A549 (cell line): Measurements from ENCODE around the gene IL23R. TPM values are rescaled to one million over a fixed set of nuclear protein-coding genes. Genes with fewer than 3 reads are reported as not detected.

ENCODE experiments used
- ATAC-seq, 2 experiments: fragments of 200-7000 bp in 1 of 2; fragments of >200 bp in 1 of 2; cut with Nextera tagmentation in 1 of 2; cut with Tn5 transposase in 1 of 2; 3 replicates each; pipeline versions ENCODE4 v1.8.0 to v1.9.1; 2018 to 2020; ENCODE audit warnings: mild to moderate bottlenecking in 1 of 2, moderate library complexity in 1 of 2
- CTCF ChIA-PET: fragments of 300-600 bp; sonication (Branson Sonifier 250); formaldehyde crosslinking; extraction: SDS; loops from one replicate; lab custom pipeline; 2021; ENCODE audit warnings: antibody characterized with exemption, inconsistent platforms; lab: Yijun Ruan, JAX
- POLR2A ChIA-PET: fragments of 350-600 bp; formaldehyde crosslinking; extraction: SDS; loops from one replicate; lab custom pipeline; 2021; ENCODE audit warnings: antibody characterized with exemption, inconsistent platforms; lab: Yijun Ruan, JAX
- DNase-seq, 2 experiments: peaks; one replicate each; pipeline versions ENCODE4 v3.0.0 to v3.0.0-alpha.2; 2011 to 2016; ENCODE audit warnings: low read depth in 1 of 2, low spot score in 1 of 2
- FAIRE-seq: peaks from 2 replicates; lab custom pipeline; 2011; peaks lifted over from hg19 to GRCh38; lab: Jason Lieb, UNC
- H3K27ac ChIP-seq, 2 experiments: fragments of >200 bp; sonication (Bioruptor Twin); formaldehyde crosslinking; 3 replicates each; pipeline ENCODE4 v1.5.1; 2016 to 2017
- H3K4me1 ChIP-seq: fragments of >200 bp; sonication (Bioruptor Twin); formaldehyde crosslinking; 3 replicates; pipeline ENCODE4 v1.6.1; 2016
- H3K4me2 ChIP-seq: fragments of >200 bp; sonication (Bioruptor Twin); formaldehyde crosslinking; 3 replicates; pipeline ENCODE4 v1.6.1; 2016
- H3K4me3 ChIP-seq: fragments of >200 bp; sonication (Bioruptor Twin); formaldehyde crosslinking; 3 replicates; pipeline ENCODE4 v1.5.1; 2016
- H3K9me3 ChIP-seq: fragments of >200 bp; sonication (Bioruptor Twin); formaldehyde crosslinking; 3 replicates; pipeline ENCODE4 v1.6.1; 2016
- CBX2 ChIP-seq: fragments of 200-600 bp; sonication (generic); IDR thresholded peaks from 2 replicates; pipeline ENCODE4 v1.6.1; 2016; ENCODE audit warnings: low read depth, mild to moderate bottlenecking, borderline replicate concordance
- CTCF ChIP-seq: fragments of >200 bp; sonication (Bioruptor Twin); formaldehyde crosslinking; IDR thresholded peaks from 3 replicates; pipeline ENCODE4 v1.5.1; 2016
- HDAC2 ChIP-seq: fragments of 200-600 bp; sonication (generic); IDR thresholded peaks from 2 replicates; pipeline ENCODE4 v1.6.1; 2016
- HMGXB4 ChIP-seq: fragments of 250-450 bp; sonication (Bioruptor Pico); IDR thresholded peaks from 2 replicates; pipeline ENCODE4 v1.5.0; 2021; ENCODE audit warnings: mild to moderate bottlenecking, moderate library complexity, borderline replicate concordance
- HOXB13 ChIP-seq: fragments of 250-450 bp; sonication (Bioruptor Pico); IDR thresholded peaks from 2 replicates; pipeline ENCODE4 v1.5.0; 2020; ENCODE audit warnings: low read depth, mild to moderate bottlenecking, moderate library complexity
- POLR2A ChIP-seq: IDR thresholded peaks from 2 replicates; pipeline ENCODE4 v1.6.1; 2012; ENCODE audit warnings: mild to moderate bottlenecking, low read length
- WGBS: methylation state at CpG from one replicate; pipeline ENCODE4 v1.1.6; 2017; ENCODE audit errors: missing lambda C conversion rate; 5-methylcytosine and 5-hydroxymethylcytosine counted together
- polyA plus RNA-seq, 4 experiments: library from polyadenylated mRNA; depleted of rRNA in 3 of 4; stranded (reverse); fragments of >200 nt; fragmentation: RNase III in 1 of 4; extraction: RNeasy Plus Mini Kit Qiagen cat#74134 plus additional on column Dnase treatment in 1 of 4; gene quantifications; 2 replicates in 3 of 4; 3 replicates in 1 of 4; pipeline ENCODE4 v1.2.3, GENCODE V29; 2011 to 2017
- small RNA-seq, 6 experiments: library from RNA; depleted of rRNA; stranded (forward); fragments of <200 nt; gene quantifications; one replicate each; pipeline ENCODE3, GENCODE V24; 2012

IL23R gene
- polyA plus RNA-seq, 2 of the 4 experiments (the other 2 are of a cell fraction), result not detected

DNA sequence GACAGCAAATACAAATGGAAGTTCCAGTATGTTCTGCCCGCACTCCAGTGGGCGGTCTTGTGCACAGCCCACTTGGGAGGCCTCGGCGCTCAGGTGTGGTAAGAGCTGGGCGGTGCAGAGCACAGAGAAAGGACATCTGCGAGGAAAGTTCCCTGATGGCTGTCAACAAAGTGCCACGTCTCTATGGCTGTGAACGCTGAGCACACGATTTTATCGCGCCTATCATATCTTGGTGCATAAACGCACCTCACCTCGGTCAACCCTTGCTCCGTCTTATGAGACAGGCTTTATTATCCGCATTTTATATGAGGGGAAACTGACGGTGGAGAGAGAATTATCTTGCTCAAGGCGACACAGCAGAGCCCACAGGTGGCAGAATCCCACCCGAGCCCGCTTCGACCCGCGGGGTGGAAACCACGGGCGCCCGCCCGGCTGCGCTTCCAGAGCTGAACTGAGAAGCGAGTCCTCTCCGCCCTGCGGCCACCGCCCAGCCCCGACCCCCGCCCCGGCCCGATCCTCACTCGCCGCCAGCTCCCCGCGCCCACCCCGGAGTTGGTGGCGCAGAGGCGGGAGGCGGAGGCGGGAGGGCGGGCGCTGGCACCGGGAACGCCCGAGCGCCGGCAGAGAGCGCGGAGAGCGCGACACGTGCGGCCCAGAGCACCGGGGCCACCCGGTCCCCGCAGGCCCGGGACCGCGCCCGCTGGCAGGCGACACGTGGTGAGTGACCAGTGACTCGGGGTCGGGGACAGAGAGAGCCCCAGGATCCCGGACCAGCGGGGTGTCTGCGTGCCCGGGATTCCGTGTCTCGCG is 141.2 kb downstream of the IL23R start, which contains the start of gene IL12RB2 (continued):
- TF ChIP-seq HOXB13 (CRISPR knock-in tag) (no peak), HDAC2 (no peak)
- TF ChIP-seq, all 56 proteins: peak for 0

GRCh38 chr1:67308136-67308535 is 141.9 kb downstream of the IL23R start:
- Histone ChIP-seq H3K27ac (no peak overlapping the region; a peak in 1 of 6 replicates), H3K9me3 (no peaks in the 10 kb centered on the region), H3K4me1 (no peaks in the 10 kb centered on the region), H3K4me2 (peak overlapping the region; percentile 96), H3K4me3 (peak overlapping the region; percentile 45)
- POLR2A ChIA-PET, result no interaction called here
- ATAC-seq, result no peak
- whole genome bisulfite sequencing, result 80% methylated on average over 14 of the region's 15 CpGs
- DNase-seq, result no peak
- no peak for TF ChIP-seq CTCF
- TF ChIP-seq HDAC2, result no peak
- no peak for TF ChIP-seq CBX2
- TF ChIP-seq HMGXB4 (CRISPR knock-in tag), result no peak
- no peak for TF ChIP-seq POLR2A
- CTCF ChIA-PET, result no interaction called here
- FAIRE-seq, result no peak

Small RNA genes lying within 50 kb of the gene (small RNA-seq; reads per million reads assigned to genes)
- 0 reads per million in 6 experiments for gene RNU4ATAC4P
- gene RNU6-586P, result 0 reads per million in 6 experiments

Other genes starting within 250 kb of the IL23R start
- gene DNAI4, start 241.6 kb upstream of the IL23R start, polyA plus RNA-seq (2011; rRNA removed), result 2.2 and 4.7 TPM in 2 replicates
- gene DNAI4, start 241.6 kb upstream of the IL23R start, polyA plus RNA-seq (2017; fragmentation: RNase III; extraction: RNeasy Plus Mini Kit Qiagen cat#74134 plus additional on column Dnase treatment), result 1.0 to 2.2 TPM (median 1.3 TPM) in 3 replicates
- gene MIER1, start 241.5 kb upstream of the IL23R start, polyA plus RNA-seq (2011; rRNA removed), result 13.1 and 22.6 TPM in 2 replicates
- 11.9 to 13.5 TPM (median 12.2 TPM) in 3 replicates for gene MIER1, start 241.5 kb upstream of the IL23R start, polyA plus RNA-seq (2017; fragmentation: RNase III; extraction: RNeasy Plus Mini Kit Qiagen cat#74134 plus additional on column Dnase treatment)
- gene SLC35D1, start 112.3 kb upstream of the IL23R start, polyA plus RNA-seq (2011; rRNA removed), result 11.7 and 12.9 TPM in 2 replicates
- 4.5 to 5.2 TPM (median 4.8 TPM) in 3 replicates for gene SLC35D1, start 112.3 kb upstream of the IL23R start, polyA plus RNA-seq (2017; fragmentation: RNase III; extraction: RNeasy Plus Mini Kit Qiagen cat#74134 plus additional on column Dnase treatment)
- not detected in 2 replicates for gene C1orf141, start 31.5 kb upstream of the IL23R start, polyA plus RNA-seq (2011; rRNA removed)
- not detected in 3 replicates for gene C1orf141, start 31.5 kb upstream of the IL23R start, polyA plus RNA-seq (2017; fragmentation: RNase III; extraction: RNeasy Plus Mini Kit Qiagen cat#74134 plus additional on column Dnase treatment)
- not detected in 2 replicates for gene IL12RB2, start 141.4 kb downstream of the IL23R start, polyA plus RNA-seq (2011; rRNA removed)
- not detected in 3 replicates for gene IL12RB2, start 141.4 kb downstream of the IL23R start, polyA plus RNA-seq (2017; fragmentation: RNase III; extraction: RNeasy Plus Mini Kit Qiagen cat#74134 plus additional on column Dnase treatment)